Endothelial cell of umbilical vein (primary cell): Measurements from ENCODE around the gene ADARB2.

Experiments
- EZH2 ChIP-seq: IDR thresholded peaks from 2 replicates; pipeline ENCODE4 v1.6.1; 2012; ENCODE audit warnings: borderline replicate concordance, low read depth, mild to moderate bottlenecking, moderate library complexity, low read length, inconsistent platforms; ENCODE audit not compliant: severe bottlenecking
- FOS ChIP-seq: IDR thresholded peaks from 2 replicates; pipeline ENCODE4 v1.6.1; 2011; ENCODE audit warnings: mild to moderate bottlenecking, low read length, moderate library complexity, borderline replicate concordance; ENCODE audit not compliant: insufficient read depth
- GATA2 ChIP-seq: IDR thresholded peaks from 2 replicates; pipeline ENCODE4 v1.7.0; 2011; ENCODE audit warnings: low read depth, mild to moderate bottlenecking, moderate library complexity, mixed read lengths, low read length; ENCODE audit not compliant: insufficient read length, insufficient read depth
- JUN ChIP-seq: IDR thresholded peaks from 2 replicates; pipeline ENCODE4 v1.6.1; 2011; ENCODE audit warnings: borderline replicate concordance, low read depth; ENCODE audit not compliant: insufficient read length, insufficient read depth
- MYC ChIP-seq: IDR thresholded peaks from one replicate; pipeline ENCODE4 v1.6.1; 2011; ENCODE audit warnings: mild to moderate bottlenecking, low read depth, low read length
- POLR2A ChIP-seq: IDR thresholded peaks from 2 replicates; pipeline ENCODE4 v1.6.1; 2012; ENCODE audit warnings: low read depth, mild to moderate bottlenecking, control low read depth, low read length
- POLR2AphosphoS5 ChIP-seq: IDR thresholded peaks from 2 replicates; pipeline ENCODE4 v1.6.1; 2012; ENCODE audit warnings: low read depth, mild to moderate bottlenecking, control low read depth, low read length, moderate library complexity; ENCODE audit not compliant: insufficient read depth
- TF ChIP-seq, protein P1 (sequence below), 2 donors: IDR thresholded peaks; 1 replicate in 1 of 2; 2 replicates in 1 of 2; pipeline ENCODE4 v1.5.1; 2011; ENCODE audit warnings: low read length in 2 of 2, mild to moderate bottlenecking in 2 of 2, moderate library complexity in 2 of 2, control low read depth in 1 of 2, inconsistent platforms in 1 of 2, low read depth in 1 of 2; ENCODE audit not compliant: insufficient read depth in 1 of 2; ENCODE audit errors: extremely low read depth in 1 of 2
- TF ChIP-seq, protein P2 (sequence below): IDR thresholded peaks from 2 replicates; pipeline ENCODE4 v1.6.1; 2011; ENCODE audit not compliant: insufficient read depth, insufficient read length

DNA sequence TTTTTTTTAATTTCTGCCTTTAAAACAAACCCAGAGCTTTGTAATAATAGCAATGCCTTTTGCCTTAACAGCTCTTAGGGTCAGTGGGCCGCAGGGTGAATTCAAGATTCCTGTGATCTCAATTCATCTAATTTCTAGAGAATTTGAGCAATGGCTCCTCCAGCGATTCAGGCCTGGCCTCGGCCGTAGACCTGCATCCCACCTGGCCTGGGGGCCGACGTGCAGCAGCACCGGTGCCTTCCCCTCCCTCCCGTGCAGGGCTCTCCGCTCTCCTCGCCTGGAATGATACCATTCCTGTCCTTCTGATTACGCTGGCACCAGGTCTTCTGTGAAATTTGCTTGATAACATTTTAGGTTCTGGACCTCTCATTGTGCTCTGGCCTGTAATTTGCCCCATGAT lies 172.5 kb downstream of the ADARB2 start:
- TF ChIP-seq POLR2A (no peak), POLR2AphosphoS5 (no peak), JUN (no peak), EZH2 (no peak), MYC (no peak), FOS (no peak), GATA2 (no peak)
- TF ChIP-seq, protein P1, sequence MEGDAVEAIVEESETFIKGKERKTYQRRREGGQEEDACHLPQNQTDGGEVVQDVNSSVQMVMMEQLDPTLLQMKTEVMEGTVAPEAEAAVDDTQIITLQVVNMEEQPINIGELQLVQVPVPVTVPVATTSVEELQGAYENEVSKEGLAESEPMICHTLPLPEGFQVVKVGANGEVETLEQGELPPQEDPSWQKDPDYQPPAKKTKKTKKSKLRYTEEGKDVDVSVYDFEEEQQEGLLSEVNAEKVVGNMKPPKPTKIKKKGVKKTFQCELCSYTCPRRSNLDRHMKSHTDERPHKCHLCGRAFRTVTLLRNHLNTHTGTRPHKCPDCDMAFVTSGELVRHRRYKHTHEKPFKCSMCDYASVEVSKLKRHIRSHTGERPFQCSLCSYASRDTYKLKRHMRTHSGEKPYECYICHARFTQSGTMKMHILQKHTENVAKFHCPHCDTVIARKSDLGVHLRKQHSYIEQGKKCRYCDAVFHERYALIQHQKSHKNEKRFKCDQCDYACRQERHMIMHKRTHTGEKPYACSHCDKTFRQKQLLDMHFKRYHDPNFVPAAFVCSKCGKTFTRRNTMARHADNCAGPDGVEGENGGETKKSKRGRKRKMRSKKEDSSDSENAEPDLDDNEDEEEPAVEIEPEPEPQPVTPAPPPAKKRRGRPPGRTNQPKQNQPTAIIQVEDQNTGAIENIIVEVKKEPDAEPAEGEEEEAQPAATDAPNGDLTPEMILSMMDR (IDR thresholded peaks at IDR 0.05; ENCODE audit: extremely low read depth in 1 of 2, insufficient read depth in 1 of 2, low read depth in 1 of 2, low read length in 2 of 2) = no peak
- TF ChIP-seq, protein P2, sequence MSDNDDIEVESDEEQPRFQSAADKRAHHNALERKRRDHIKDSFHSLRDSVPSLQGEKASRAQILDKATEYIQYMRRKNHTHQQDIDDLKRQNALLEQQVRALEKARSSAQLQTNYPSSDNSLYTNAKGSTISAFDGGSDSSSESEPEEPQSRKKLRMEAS = no peak
